H1 (cell line): ENCODE data around the gene MAPKAP1. TPM values are rescaled to one million over a fixed set of nuclear protein-coding genes. Genes with fewer than 3 reads are reported as not detected.

Source experiments
- CTCF ChIA-PET: fragments of 300-600 bp; sonication (Branson Sonifier 250); formaldehyde crosslinking; loops from one replicate; lab custom pipeline; 2021; ENCODE audit not compliant: partially characterized antibody; lab: Charles Lee
- POLR2A ChIA-PET: fragments of 300-600 bp; sonication (Branson Sonifier 250); formaldehyde crosslinking; loops from one replicate; lab custom pipeline; 2021; ENCODE audit warnings: inconsistent platforms; ENCODE audit not compliant: partially characterized antibody; lab: Charles Lee
- DNase-seq, 2 experiments: peaks; one replicate each; pipeline versions ENCODE4 v3.0.0 to v3.0.0-alpha.2; 2010 to 2022; ENCODE audit warnings: low spot score in 2 of 2, low read depth in 1 of 2, mixed read lengths in 1 of 2
- FAIRE-seq: peaks from 2 replicates; lab custom pipeline; 2011; peaks lifted over from hg19 to GRCh38; lab: Jason Lieb, UNC
- H2AFZ ChIP-seq: 2 replicates; pipeline ENCODE4 v1.8.1; 2012; ENCODE audit warnings: low read length, inconsistent platforms
- H2AK5ac ChIP-seq: 2 replicates; pipeline ENCODE4 v1.6.1; 2013; ENCODE audit warnings: low read depth, low read length
- H2BK120ac ChIP-seq: replicated peaks from 2 replicates; pipeline ENCODE3; 2013; ENCODE audit warnings: low read depth, low read length, inconsistent platforms
- H2BK12ac ChIP-seq: 2 replicates; pipeline ENCODE4 v1.6.1; 2013; ENCODE audit warnings: low read depth, low read length
- H2BK15ac ChIP-seq: 2 replicates; pipeline ENCODE4 v1.6.1; 2013; ENCODE audit warnings: low read length
- H2BK20ac ChIP-seq: 2 replicates; pipeline ENCODE4 v1.6.1; 2013; ENCODE audit warnings: low read length
- H2BK5ac ChIP-seq: 2 replicates; pipeline ENCODE4 v1.6.1; 2013; ENCODE audit warnings: low read depth, low read length
- H3K14ac ChIP-seq: 2 replicates; pipeline ENCODE4 v1.6.1; 2013; ENCODE audit warnings: inconsistent platforms; ENCODE audit not compliant: insufficient read length
- H3K18ac ChIP-seq: 2 replicates; pipeline ENCODE4 v1.6.1; 2013; ENCODE audit warnings: low read length; ENCODE audit errors: extremely low read depth
- H3K23ac ChIP-seq: 2 replicates; pipeline ENCODE4 v1.6.1; 2013; ENCODE audit warnings: inconsistent platforms; ENCODE audit not compliant: insufficient read length
- H3K23me2 ChIP-seq: 2 replicates; pipeline ENCODE4 v1.6.1; 2013; ENCODE audit warnings: low read depth, low read length
- H3K27ac ChIP-seq: 2 replicates; pipeline ENCODE4 v1.6.1; 2011; ENCODE audit warnings: low read depth, low read length, inconsistent platforms
- H3K27me3 ChIP-seq, 4 experiments: replicated peaks in 1 of 4; 1 replicate in 1 of 4; 2 replicates in 3 of 4; pipeline versions ENCODE4 v1.6.1 to v1.8.1; 2011 to 2013; ENCODE audit warnings: low read length in 3 of 4, mild to moderate bottlenecking in 3 of 4, inconsistent platforms in 2 of 4, mixed read lengths in 2 of 4, moderate library complexity in 1 of 4; ENCODE audit not compliant: control insufficient read depth in 3 of 4, insufficient read depth in 3 of 4; ENCODE audit errors: extremely low read depth in 1 of 4
- H3K36me3 ChIP-seq, 4 experiments: 2 replicates each; pipeline versions ENCODE4 v1.6.1 to v1.8.1; 2011 to 2013; ENCODE audit warnings: mild to moderate bottlenecking in 4 of 4, low read length in 3 of 4, moderate library complexity in 2 of 4, control low read depth in 1 of 4, inconsistent platforms in 1 of 4; ENCODE audit not compliant: insufficient read depth in 4 of 4, control insufficient read depth in 2 of 4
- H3K4ac ChIP-seq: replicated peaks from 2 replicates; pipeline ENCODE3; 2013; ENCODE audit warnings: low read length, low read depth, mixed read lengths, inconsistent platforms; ENCODE audit not compliant: insufficient read length
- H3K4me1 ChIP-seq, 4 experiments: replicated peaks in 1 of 4; 1 replicate in 1 of 4; 2 replicates in 3 of 4; pipeline versions ENCODE4 v1.6.1 to v1.8.1; 2011 to 2013; ENCODE audit warnings: low read length in 3 of 4, inconsistent platforms in 2 of 4, mixed read lengths in 1 of 4; ENCODE audit not compliant: insufficient read depth in 4 of 4, control insufficient read depth in 3 of 4
- H3K4me2 ChIP-seq, 2 experiments: 2 replicates each; pipeline versions ENCODE4 v1.6.1 to v1.8.1; 2011 to 2013; ENCODE audit warnings: low read depth in 2 of 2, low read length in 2 of 2, control low read depth in 1 of 2, inconsistent platforms in 1 of 2, mild to moderate bottlenecking in 1 of 2; ENCODE audit not compliant: insufficient read depth in 1 of 2
- H3K4me3 ChIP-seq, 4 experiments: fragments of 200-600, 300-600 bp in 1 of 4; sonication (generic), shearing (Covaris generic), sonication (Bioruptor Twin) in 1 of 4; 2 replicates each; pipeline versions ENCODE4 v1.5.1 to v1.8.1; 2011 to 2016; ENCODE audit warnings: low read length in 4 of 4, low read depth in 3 of 4, control low read depth in 2 of 4, inconsistent platforms in 2 of 4, mild to moderate bottlenecking in 2 of 4, mixed read lengths in 1 of 4, moderate library complexity in 1 of 4; ENCODE audit not compliant: insufficient read depth in 2 of 4; ENCODE audit errors: extremely low read depth in 1 of 4
- H3K56ac ChIP-seq: replicated peaks from 2 replicates; pipeline ENCODE3; 2013; ENCODE audit warnings: low read depth, mild to moderate bottlenecking, mixed read lengths, low read length, inconsistent platforms; ENCODE audit not compliant: insufficient read length
- H3K79me1 ChIP-seq: 2 replicates; pipeline ENCODE4 v1.6.1; 2013; ENCODE audit warnings: low read depth, low read length, control low read depth
- H3K79me2 ChIP-seq, 2 experiments: 2 replicates each; pipeline versions ENCODE4 v1.6.1 to v1.8.1; 2012 to 2013; ENCODE audit warnings: low read length in 2 of 2, mild to moderate bottlenecking in 2 of 2, inconsistent platforms in 1 of 2; ENCODE audit not compliant: insufficient read depth in 2 of 2, control insufficient read depth in 1 of 2
- H3K9ac ChIP-seq, 4 experiments: replicated peaks in 1 of 4; 1 replicate in 1 of 4; 2 replicates in 3 of 4; pipeline versions ENCODE4 v1.6.1 to v1.8.1; 2011 to 2013; ENCODE audit warnings: low read depth in 3 of 4, low read length in 3 of 4, control low read depth in 2 of 4, mild to moderate bottlenecking in 2 of 4, moderate library complexity in 2 of 4, inconsistent platforms in 1 of 4; ENCODE audit errors: extremely low read depth in 1 of 4
- H3K9me3 ChIP-seq, 2 experiments: 2 replicates each; pipeline versions ENCODE4 v1.6.1 to v1.8.1; 2012 to 2013; ENCODE audit warnings: mild to moderate bottlenecking in 2 of 2, moderate library complexity in 2 of 2, control low read depth in 1 of 2, inconsistent platforms in 1 of 2, low read depth in 1 of 2, low read length in 1 of 2, mixed read lengths in 1 of 2; ENCODE audit not compliant: insufficient read depth in 2 of 2
- H4K20me1 ChIP-seq, 2 experiments: replicated peaks in 1 of 2; 2 replicates each; pipeline versions ENCODE3 to v1.8.1; 2011 to 2013; ENCODE audit warnings: inconsistent platforms in 2 of 2, low read length in 2 of 2, mild to moderate bottlenecking in 1 of 2; ENCODE audit not compliant: insufficient read depth in 2 of 2, control insufficient read depth in 1 of 2
- H4K5ac ChIP-seq: 2 replicates; pipeline ENCODE4 v1.6.1; 2013; ENCODE audit warnings: low read length, low read depth, mixed read lengths, inconsistent platforms; ENCODE audit not compliant: insufficient read length
- H4K8ac ChIP-seq: 2 replicates; pipeline ENCODE4 v1.8.0; 2013; ENCODE audit warnings: mild to moderate bottlenecking, moderate library complexity, low read length, inconsistent platforms; ENCODE audit not compliant: insufficient read depth; ENCODE audit errors: extremely low read depth
- H4K91ac ChIP-seq: replicated peaks from 2 replicates; pipeline ENCODE3; 2013; ENCODE audit warnings: low read length, mixed read lengths, inconsistent platforms; ENCODE audit not compliant: insufficient read length
- BCL11A ChIP-seq, 2 experiments: IDR thresholded peaks; one replicate each; pipeline ENCODE4 v1.6.1; 2011; ENCODE audit warnings: low read depth in 2 of 2, low read length in 2 of 2, mild to moderate bottlenecking in 2 of 2
- BRCA1 ChIP-seq: IDR thresholded peaks from 2 replicates; pipeline ENCODE4 v1.6.1; 2012; ENCODE audit warnings: low read depth, low read length, improper control_type of control experiment
- CHD2 ChIP-seq: IDR thresholded peaks from 2 replicates; pipeline ENCODE4 v1.6.1; 2012; ENCODE audit warnings: low read length, improper control_type of control experiment
- CREB1 ChIP-seq: IDR thresholded peaks from 2 replicates; pipeline ENCODE4 v1.6.1; 2012; ENCODE audit warnings: inconsistent platforms
- EZH2 ChIP-seq: fragments of 200-600 bp; sonication (generic); IDR thresholded peaks from 2 replicates; pipeline ENCODE4 v1.7.1; 2012; ENCODE audit warnings: low read depth, mild to moderate bottlenecking, moderate library complexity, low read length, inconsistent platforms; ENCODE audit not compliant: severe bottlenecking
- HDAC2 ChIP-seq, 2 experiments: fragments of 300-600 bp in 1 of 2; sonication (generic) in 1 of 2; IDR thresholded peaks; 2 replicates each; pipeline ENCODE4 v1.6.1; 2011 to 2012; ENCODE audit warnings: low read depth in 2 of 2, low read length in 2 of 2, mild to moderate bottlenecking in 2 of 2, moderate library complexity in 2 of 2, borderline replicate concordance in 1 of 2, inconsistent platforms in 1 of 2
- NRF1 ChIP-seq: IDR thresholded peaks from 2 replicates; pipeline ENCODE4 v1.6.1; 2011; ENCODE audit warnings: mild to moderate bottlenecking, low read depth, low read length, improper control_type of control experiment
- POLR2AphosphoS5 ChIP-seq: IDR thresholded peaks from 2 replicates; pipeline ENCODE4 v1.6.1; 2011; ENCODE audit warnings: low read depth, low read length
- RFX5 ChIP-seq: IDR thresholded peaks from 2 replicates; pipeline ENCODE4 v1.6.1; 2011; ENCODE audit warnings: low read depth, low read length, improper control_type of control experiment, borderline replicate concordance
- SP1 ChIP-seq: IDR thresholded peaks from 2 replicates; pipeline ENCODE4 v1.6.1; 2011; ENCODE audit warnings: low read depth, low read length
- TAF7 ChIP-seq: optimal IDR thresholded peaks from 2 replicates; pipeline ENCODE3; 2011; ENCODE audit warnings: low read depth, mild to moderate bottlenecking, inconsistent platforms, low read length, moderate library complexity, borderline replicate concordance
- TCF12 ChIP-seq: IDR thresholded peaks from 2 replicates; pipeline ENCODE4 v1.6.1; 2011; ENCODE audit warnings: low read depth, mild to moderate bottlenecking, low read length
- YY1 ChIP-seq: IDR thresholded peaks from 2 replicates; pipeline ENCODE4 v1.6.1; 2011; ENCODE audit warnings: low read depth, mild to moderate bottlenecking, low read length
- ZNF274 ChIP-seq: IDR thresholded peaks from 2 replicates; pipeline ENCODE4 v1.7.0; 2012; ENCODE audit warnings: low read length, borderline replicate concordance; ENCODE audit errors: extremely low read depth
- WGBS, 2 experiments: shearing (Covaris generic) in 1 of 2; methylation state at CpG; one replicate each; pipeline versions ENCODE4 v1.1.6 to v1.1.7; 2013 to 2015; ENCODE audit warnings: low lambda C conversion rate in 2 of 2, mixed read lengths in 2 of 2, inconsistent platforms in 1 of 2, low coverage in 1 of 2, missing lambda C conversion rate in 1 of 2; ENCODE audit not compliant: insufficient replicate concordance in 2 of 2, insufficient coverage in 1 of 2, insufficient read length in 1 of 2; ENCODE audit errors: extremely low coverage in 1 of 2, missing lambda C conversion rate in 1 of 2; 5-methylcytosine and 5-hydroxymethylcytosine counted together
- polyA plus RNA-seq, 7 experiments: library from polyadenylated mRNA; depleted of rRNA in 3 of 7; stranded (reverse) in 5 of 7; unstranded in 2 of 7; fragments of >200 nt in 5 of 7; fragments of 200-250 nt in 2 of 7; gene quantifications; 1 replicate in 5 of 7; 2 replicates in 1 of 7; 4 replicates in 1 of 7; pipeline versions ENCODE4 v1.2.1 to v1.2.3, GENCODE V29; 2011 to 2013; ENCODE audit warnings: missing spikeins in 2 of 7, mixed read lengths in 2 of 7
- total RNA-seq: library from RNA; stranded (reverse); fragmentation: NEBNext Ultra II Directional; extraction: Animal tissue kit (Norgen Biotek cat#: 25700); gene quantifications from 2 replicates; pipeline ENCODE4 v1.2.1, GENCODE V29; 2021
- TF ChIP-seq, protein P1 (sequence below): IDR thresholded peaks from 2 replicates; pipeline ENCODE4 v1.6.1; 2012; ENCODE audit warnings: inconsistent platforms

MAPKAP1 gene
- total and polyA plus RNA-seq, 2 of the 8 experiments (the other 6 are each of a cell fraction or from before 2014, with no cell fraction given), result 79.2 to 140 TPM

DNA sequence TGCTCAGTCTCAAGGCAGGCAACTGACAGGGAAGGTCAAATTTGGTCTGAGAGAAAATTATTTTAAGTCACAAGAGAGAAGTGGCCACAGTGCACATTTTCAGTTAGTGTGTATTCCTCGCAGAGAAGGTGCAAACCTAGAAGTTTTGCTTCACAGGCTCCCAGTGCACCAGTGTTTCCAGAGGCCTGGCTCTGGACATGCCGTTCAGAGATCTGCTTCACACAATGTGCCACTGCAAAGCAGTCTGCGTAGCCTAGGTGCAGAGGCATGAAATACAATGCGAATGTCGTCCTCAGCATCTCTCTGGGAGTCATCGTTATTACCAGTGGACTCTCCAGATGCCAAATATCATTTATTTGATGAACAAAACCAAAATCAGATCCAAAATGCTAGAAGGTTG, 147.8 kb downstream of the MAPKAP1 start:
- WGBS, 2 experiments, result 97% methylated on average over 6 of the region's 6 CpGs; no CpG with 5 or more reads in 1 of the 2 experiments
- Histone ChIP-seq H4K5ac (no peak overlapping the region), H3K27me3 (no peaks in the 10 kb centered on the region), H3K79me2 (no peaks in the 10 kb centered on the region), H4K20me1 (no peaks in the 10 kb centered on the region), H2BK20ac (no peak overlapping the region), H2AK5ac (no peak overlapping the region), H3K18ac (no peak overlapping the region), H3K27ac (no peak overlapping the region), H3K56ac (no peak overlapping the region), H2BK120ac (no peak overlapping the region), H3K36me3 (peaks cover 0 to 2% (median 0%) of the 10 kb centered on the region in 4 experiments; a peak in 1 of 8 replicates), H3K9me3 (no peaks in the 10 kb centered on the region), H3K4me1 (peaks cover 0 to 3% (median 0%) of the 10 kb centered on the region in 4 experiments; a peak in 2 of 7 replicates), H3K79me1 (no peaks in the 10 kb centered on the region; the same call in 1 of the 2 replicates), H3K14ac (no peak overlapping the region), H3K4ac (no peak overlapping the region), H2BK12ac (no peak overlapping the region), H4K91ac (no peak overlapping the region), H3K23me2 (no peaks in the 10 kb centered on the region), H2BK5ac (no peak overlapping the region), H3K4me2 (no peak overlapping the region), H3K4me3 (no peak overlapping the region), H2BK15ac (no peak overlapping the region), H3K23ac (no peak overlapping the region), H2AFZ (no peak overlapping the region), H3K9ac (no peak overlapping the region), H4K8ac (no peak overlapping the region)
- no peak for DNase-seq
- FAIRE-seq, result no peak
- POLR2A ChIA-PET, result no interaction called here
- CTCF ChIA-PET, result interaction anchor here (0.6 to 1.8 kb wide), 30 partner anchors 10 to 429 kb away, joined by 3 to 19 read pairs (median 3); no protein-coding TSS in a partner anchor
- no peak for TF ChIP-seq RFX5
- no peak for TF ChIP-seq NRF1
- no peak for TF ChIP-seq YY1
- TF ChIP-seq BCL11A (IDR thresholded peaks at IDR 0.05; ENCODE audit: low read depth in 2 of 2, low read length in 2 of 2), result no peak
- no peak for TF ChIP-seq ZNF274
- TF ChIP-seq HDAC2 (IDR thresholded peaks at IDR 0.05; ENCODE audit: borderline replicate concordance in 1 of 2, low read depth in 2 of 2, low read length in 2 of 2), result no peak
- TF ChIP-seq EZH2, result no peak
- no peak for TF ChIP-seq TCF12
- TF ChIP-seq BRCA1, result no peak
- TF ChIP-seq, protein P1, sequence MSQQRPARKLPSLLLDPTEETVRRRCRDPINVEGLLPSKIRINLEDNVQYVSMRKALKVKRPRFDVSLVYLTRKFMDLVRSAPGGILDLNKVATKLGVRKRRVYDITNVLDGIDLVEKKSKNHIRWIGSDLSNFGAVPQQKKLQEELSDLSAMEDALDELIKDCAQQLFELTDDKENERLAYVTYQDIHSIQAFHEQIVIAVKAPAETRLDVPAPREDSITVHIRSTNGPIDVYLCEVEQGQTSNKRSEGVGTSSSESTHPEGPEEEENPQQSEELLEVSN, result no peak
- TF ChIP-seq CHD2, result no peak
- no peak for TF ChIP-seq SP1
- TF ChIP-seq CREB1, result no peak
- no peak for TF ChIP-seq TAF7
- no peak for TF ChIP-seq POLR2AphosphoS5
